ENCODE data around the gene C19orf85. TPM values are rescaled to one million over a fixed set of nuclear protein-coding genes. Genes with fewer than 3 reads are reported as not detected.

The C19orf85 gene
- total and polyA plus RNA-seq, 10 of the 15 experiments (the other 5 are each of a cell fraction or from before 2014, with no cell fraction given), result not detected

GRCh38 chr19:55473225-55474012, 8.9 kb upstream of the C19orf85 start (continued):
- TF ChIP-seq NKRF (conservative IDR thresholded peaks at IDR 0.05), result no peak
- TF ChIP-seq SIN3A (IDR thresholded peaks at IDR 0.05; ENCODE audit: low read depth, low read length), result no peak
- TF ChIP-seq E2F8 (IDR thresholded peaks at IDR 0.05; ENCODE audit: low read depth, partially characterized antibody), result no peak
- TF ChIP-seq BCLAF1 (IDR thresholded peaks at IDR 0.05), result no peak
- no peak for TF ChIP-seq ATF2 (IDR thresholded peaks at IDR 0.05; ENCODE audit: low read length)
- no peak for TF ChIP-seq POLR2A (IDR thresholded peaks at IDR 0.05; ENCODE audit: low read depth, low read length)
- no peak for TF ChIP-seq ZNF687 (IDR thresholded peaks at IDR 0.05)
- no peak for TF ChIP-seq CHD4 (IDR thresholded peaks at IDR 0.05)
- TF ChIP-seq CREM (IDR thresholded peaks at IDR 0.05; ENCODE audit: low read depth), result no peak
- no peak for TF ChIP-seq ZBTB11 (CRISPR knock-in tag; IDR thresholded peaks at IDR 0.05)

Data from GM12878 (cell line).